ENCODE measurements around the gene VGLL3. TPM values are rescaled to one million over a fixed set of nuclear protein-coding genes. Genes with fewer than 3 reads are reported as not detected.

The VGLL3 gene
- total and polyA plus RNA-seq, 2 donors (not counting 1 experiment from before 2014, with no cell fraction given): not detected

- Histone ChIP-seq H3K79me2 (ENCODE audit: control insufficient read depth, insufficient read depth, low read length) (no peaks in the 10 kb centered on the region), H2AFZ (ENCODE audit: insufficient read depth, low read depth, low read length, poor library complexity, severe bottlenecking) (no peak overlapping the region), H3K36me3 (replicated peaks in 1 of 2; ENCODE audit: control extremely low read depth in 1 of 2, control insufficient read depth in 1 of 2, extremely low read depth in 1 of 2, insufficient read depth in 2 of 2, low read length in 1 of 2) (no peaks in the 10 kb centered on the region), H3K9ac (ENCODE audit: low read length) (no peak overlapping the region), H3K4me1 (ENCODE audit: control insufficient read depth in 2 of 2, insufficient read depth in 2 of 2, low read length in 2 of 2) (no peaks in the 10 kb centered on the region), H3K27me3 (replicated peaks in 1 of 4; ENCODE audit: control extremely low read depth in 1 of 4, control insufficient read depth in 3 of 4, insufficient read depth in 4 of 4, low read length in 3 of 4) (no peaks in the 10 kb centered on the region), H3K4me2 (replicated peaks; ENCODE audit: low read depth, low read length, poor library complexity, severe bottlenecking) (no peak overlapping the region), H3K9me3 (ENCODE audit: control extremely low read depth in 1 of 3, control insufficient read depth in 2 of 3, insufficient read depth in 1 of 3, low read length in 2 of 3) (no peaks in the 10 kb centered on the region), H3K27ac (ENCODE audit: low read length in 2 of 2) (no peak overlapping the region), H3K4me3 (ENCODE audit: control extremely low read depth in 1 of 5, extremely low read depth in 1 of 5, insufficient read depth in 1 of 5, low read depth in 2 of 5, low read length in 4 of 5) (no peak overlapping the region), H4K20me1 (ENCODE audit: control insufficient read depth, insufficient read depth, low read length, poor library complexity, severe bottlenecking) (no peaks in the 10 kb centered on the region)
- no CpG with 5 or more reads among the region's 4 CpGs for WGBS (ENCODE audit: insufficient coverage)
- intact Hi-C loops (cut with micrococcal nuclease): no loop called here
- ATAC-seq (ENCODE audit: low read depth) (no peak), DNase-seq (no peak)
- Mint-ChIP-seq H3K27ac (no peak overlapping the region), H3K27me3 (no peaks in the 10 kb centered on the region), H3K9me3 (ENCODE audit: insufficient read depth) (no peaks in the 10 kb centered on the region), H3K4me3 (no peak overlapping the region), H3K4me1 (no peaks in the 10 kb centered on the region)
- no peak for TF ChIP-seq CTCF (IDR thresholded peaks at IDR 0.05)
- TF ChIP-seq EZH2 (IDR thresholded peaks at IDR 0.05; ENCODE audit: borderline replicate concordance, insufficient read depth, low read depth, low read length, poor library complexity, severe bottlenecking): no peak
- ChIA-PET CTCF (no interaction called here), POLR2A (no interaction called here)
These were observed 10.6 kb upstream of the VGLL3 start for GRCh38 chr3:87001473-87002098.

- no peak overlapping the region for H3K27ac Mint-ChIP-seq
- POLR2A ChIA-PET: no interaction called here
- H3K79me2 ChIP-seq (ENCODE audit: control insufficient read depth, insufficient read depth, low read length): no peaks in the 10 kb centered on the region
- H3K27me3 Mint-ChIP-seq: no peaks in the 10 kb centered on the region
- H3K9ac ChIP-seq (ENCODE audit: low read length): no peak overlapping the region
- no peaks in the 10 kb centered on the region for H3K36me3 ChIP-seq (replicated peaks in 1 of 2; ENCODE audit: control extremely low read depth in 1 of 2, control insufficient read depth in 1 of 2, extremely low read depth in 1 of 2, insufficient read depth in 2 of 2, low read length in 1 of 2)
- ATAC-seq (ENCODE audit: low read depth) (no peak), DNase-seq (no peak)
- H3K9me3 ChIP-seq (ENCODE audit: control extremely low read depth in 1 of 3, control insufficient read depth in 2 of 3, insufficient read depth in 1 of 3, low read length in 2 of 3): no peaks in the 10 kb centered on the region
- no peak overlapping the region for H2AFZ ChIP-seq (ENCODE audit: insufficient read depth, low read depth, low read length, poor library complexity, severe bottlenecking)
- intact Hi-C loops (cut with micrococcal nuclease): no loop called here
- no peak overlapping the region for H3K27ac ChIP-seq (ENCODE audit: low read length in 2 of 2)
- no peaks in the 10 kb centered on the region for H4K20me1 ChIP-seq (ENCODE audit: control insufficient read depth, insufficient read depth, low read length, poor library complexity, severe bottlenecking)
- TF ChIP-seq EZH2 (IDR thresholded peaks at IDR 0.05; ENCODE audit: borderline replicate concordance, insufficient read depth, low read depth, low read length, poor library complexity, severe bottlenecking) (no peak), CTCF (IDR thresholded peaks at IDR 0.05) (no peak)
- no CpG with 5 or more reads among the region's 4 CpGs for WGBS (ENCODE audit: insufficient coverage)
- H3K4me3 Mint-ChIP-seq: no peak overlapping the region
- CTCF ChIA-PET: no interaction called here
- H3K4me3 ChIP-seq (ENCODE audit: control extremely low read depth in 1 of 5, extremely low read depth in 1 of 5, insufficient read depth in 1 of 5, low read depth in 2 of 5, low read length in 4 of 5): no peak overlapping the region
- H3K9me3 Mint-ChIP-seq (ENCODE audit: insufficient read depth): no peaks in the 10 kb centered on the region
- no peaks in the 10 kb centered on the region for H3K27me3 ChIP-seq (replicated peaks in 1 of 4; ENCODE audit: control extremely low read depth in 1 of 4, control insufficient read depth in 3 of 4, insufficient read depth in 4 of 4, low read length in 3 of 4)
- no peaks in the 10 kb centered on the region for H3K4me1 ChIP-seq (ENCODE audit: control insufficient read depth in 2 of 2, insufficient read depth in 2 of 2, low read length in 2 of 2)
- no peaks in the 10 kb centered on the region for H3K4me1 Mint-ChIP-seq
- H3K4me2 ChIP-seq (replicated peaks; ENCODE audit: low read depth, low read length, poor library complexity, severe bottlenecking): no peak overlapping the region
These were observed 10.0 kb upstream of the VGLL3 start for GRCh38 chr3:87000940-87001339.
